GM19025 (cell line): ENCODE results near the gene KIAA1549.
"Not testable (repeated sequence)": the region's sequence is repeated elsewhere in the genome, so short reads cannot be mapped to it uniquely, and the experiment has no call there.

Experiments used
- ATAC-seq: cut with Tn5 transposase; IDR thresholded peaks from one replicate; pipeline ENCODE4 v1.9.1; 2021; ENCODE audit warnings: mild to moderate bottlenecking, low read depth, moderate library complexity; ENCODE audit not compliant: unreplicated experiment

The KIAA1549 gene

GRCh38 chr7:138828302-138828701, 152.9 kb downstream of the KIAA1549 start:
- no peak for ATAC-seq

- no peak for ATAC-seq
These were observed 156.0 kb downstream of the KIAA1549 start for GRCh38 chr7:138825049-138825721.

DNA sequence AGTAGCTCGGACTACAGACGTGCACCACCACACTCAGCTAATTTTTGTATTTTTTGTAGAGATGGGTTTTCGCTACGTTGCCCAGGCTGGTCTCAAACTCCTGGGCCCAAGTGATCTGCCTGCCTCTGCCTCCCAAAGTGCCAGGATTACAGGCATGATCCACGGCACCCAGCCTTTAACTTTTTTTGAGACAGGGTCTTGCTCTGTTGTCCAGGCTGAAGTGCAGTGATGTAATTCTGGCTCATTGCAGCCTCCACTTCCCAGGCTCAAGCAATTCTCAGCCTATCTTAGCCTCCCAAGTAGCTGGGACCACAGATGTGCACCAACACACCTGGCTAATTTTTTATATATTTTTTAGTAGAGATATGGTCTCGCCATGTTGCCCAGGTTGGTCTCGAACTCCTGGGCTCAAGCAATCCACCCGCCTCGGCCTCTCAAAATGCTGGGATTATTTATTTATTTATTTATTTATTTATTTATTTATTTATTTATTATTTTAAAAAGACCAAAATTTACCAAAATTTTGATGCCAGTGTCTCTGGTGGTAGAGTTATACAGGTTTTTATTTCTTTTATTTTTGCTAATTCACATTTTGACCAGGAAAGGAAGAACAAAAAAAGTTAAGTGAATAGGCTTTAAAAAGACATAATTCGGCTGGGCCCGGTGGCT, 158.2 kb downstream of the KIAA1549 start:
- ATAC-seq, result no peak

GRCh38 chr7:138821912-138822311, 159.3 kb downstream of the KIAA1549 start:
- no peak for ATAC-seq

- ATAC-seq, result no peak
These were observed 161.6 kb downstream of the KIAA1549 start for GRCh38 chr7:138819625-138820024.

DNA sequence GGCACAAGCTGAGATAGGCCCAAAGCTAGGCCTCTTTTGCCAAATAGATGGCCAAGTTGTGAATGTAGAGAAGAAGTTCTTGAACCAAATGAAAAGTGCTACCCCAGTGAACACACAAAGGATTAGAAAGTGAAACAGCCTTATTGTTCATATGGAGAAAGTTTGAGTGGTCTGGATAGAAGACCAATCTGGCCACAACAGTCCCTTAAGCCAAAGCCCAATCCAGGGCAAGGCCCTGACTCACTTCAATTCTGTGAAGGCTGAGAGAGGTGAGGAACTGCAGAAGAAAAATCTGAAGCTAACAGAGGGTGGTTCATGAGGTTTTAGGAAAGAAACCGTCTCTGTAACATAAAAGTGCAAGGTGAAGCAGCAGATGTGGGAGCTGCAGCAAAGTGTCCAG, 164.5 kb downstream of the KIAA1549 start:
- ATAC-seq, result no peak

- ATAC-seq, result no peak
These were observed 166.3 kb downstream of the KIAA1549 start for GRCh38 chr7:138814816-138815332.

GRCh38 chr7:138813945-138814344, 167.2 kb downstream of the KIAA1549 start:
- no peak for ATAC-seq

GRCh38 chr7:138811327-138811726, 169.9 kb downstream of the KIAA1549 start:
- not testable (repeated sequence) for ATAC-seq

GRCh38 chr7:138809346-138809745, 171.8 kb downstream of the KIAA1549 start:
- no peak for ATAC-seq

- no peak for ATAC-seq
These were observed 176.6 kb downstream of the KIAA1549 start for GRCh38 chr7:138804618-138805017.

DNA sequence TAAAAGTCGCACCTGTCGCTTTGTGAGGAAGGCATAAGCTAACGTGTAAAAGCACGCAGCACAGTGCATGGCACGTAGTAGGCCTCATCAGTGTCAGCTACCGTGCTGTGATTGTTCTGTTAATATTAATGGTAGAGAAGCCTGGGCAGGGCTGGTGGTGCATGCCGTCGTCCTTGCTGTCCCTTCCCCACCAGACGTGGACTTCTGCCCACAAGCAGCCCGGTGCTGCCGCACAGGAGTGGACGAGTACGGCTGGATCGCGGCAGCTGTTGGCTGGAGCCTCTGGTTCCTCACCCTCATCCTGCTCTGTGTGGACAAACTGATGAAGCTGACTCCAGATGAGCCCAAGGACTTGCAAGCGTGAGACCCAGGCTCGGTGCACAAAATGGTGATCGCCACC, 178.5 kb downstream of the KIAA1549 start:
- ATAC-seq, result no peak

DNA sequence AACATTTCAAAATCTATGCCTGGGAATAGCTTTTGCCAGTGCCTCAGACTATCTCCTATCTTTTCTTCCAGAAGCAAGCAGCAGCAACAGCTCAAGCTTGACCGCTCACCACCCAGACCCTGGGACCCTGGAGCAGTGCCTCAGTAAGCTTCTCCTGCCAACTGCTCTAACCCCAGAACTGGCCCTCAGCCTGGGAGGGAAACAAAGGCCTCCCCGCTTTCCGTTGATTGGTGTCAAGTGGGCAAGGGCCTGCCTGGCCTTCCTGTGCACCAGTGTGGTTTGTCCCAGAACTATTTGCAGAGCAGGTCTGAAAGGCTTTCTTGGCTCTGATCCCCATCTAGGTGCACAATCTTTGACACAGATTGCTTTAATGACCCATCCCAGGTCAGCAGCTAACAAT, 179.9 kb downstream of the KIAA1549 start:
- ATAC-seq, result no peak

GRCh38 chr7:138799336-138800000, 181.7 kb downstream of the KIAA1549 start:
- ATAC-seq, result no peak

DNA sequence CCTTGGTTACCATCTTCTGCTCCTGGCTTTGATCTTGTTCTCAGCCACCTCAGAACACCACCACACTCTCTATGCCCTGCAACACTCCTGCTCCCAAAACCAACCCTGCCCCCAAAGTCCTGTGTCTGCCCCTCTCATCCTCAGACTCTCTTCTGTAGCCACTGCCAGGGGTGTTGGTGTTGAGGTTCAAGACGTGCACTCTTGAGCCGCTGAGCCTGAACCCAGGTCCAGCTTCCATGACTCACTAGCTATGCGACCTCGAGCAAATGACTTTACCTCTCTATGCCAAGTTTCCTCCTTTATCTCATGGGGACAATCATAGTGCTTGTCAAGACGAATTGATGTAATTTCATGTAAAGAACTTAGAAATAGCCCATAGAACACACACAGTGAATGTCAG, 182.4 kb downstream of the KIAA1549 start:
- ATAC-seq, result no peak

DNA sequence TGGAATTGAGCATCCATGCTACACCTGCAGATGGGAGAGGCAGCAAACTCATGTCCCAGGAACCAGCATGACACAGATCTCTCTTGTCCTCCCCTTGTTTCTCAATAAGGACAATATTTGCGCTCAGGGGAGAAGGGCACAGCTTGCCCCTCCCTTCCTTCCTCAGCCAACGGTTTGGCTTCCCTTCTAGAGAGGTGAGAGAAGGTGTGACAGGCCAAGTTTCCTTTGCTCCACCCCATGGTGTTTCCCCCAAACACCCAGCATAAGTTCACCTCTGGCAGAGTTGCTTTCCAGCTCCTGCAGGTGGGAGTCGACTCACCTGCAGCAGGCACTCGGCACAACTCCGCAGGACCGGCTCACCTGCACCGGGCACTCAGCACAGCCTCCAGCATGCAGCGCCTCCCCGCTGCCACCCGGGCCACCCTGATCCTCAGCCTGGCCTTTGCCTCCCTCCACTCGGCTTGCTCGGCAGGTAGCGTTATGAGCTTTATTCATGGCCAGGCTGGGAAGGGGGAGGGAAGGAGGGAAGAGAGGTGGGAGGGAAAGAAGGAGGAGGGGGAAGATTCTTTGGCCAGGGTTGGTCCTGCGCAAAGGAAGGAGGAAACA, 183.4 kb downstream of the KIAA1549 start, which contains the start of the genes ATP6V0A4 and TMEM213:
ATP6V0A4 (minus strand) TSS at position 482 of the 606 bp plus-strand sequence. CDS start 26,949 bp downstream, outside the sequence.
TMEM213 (plus strand) TSS at position 280 of the 606 bp plus-strand sequence; CDS start at position 391, 111 bp downstream.
- no peak for ATAC-seq

- not testable (repeated sequence) for ATAC-seq
These were observed 184.1 kb downstream of the KIAA1549 start for GRCh38 chr7:138797046-138797445.

DNA sequence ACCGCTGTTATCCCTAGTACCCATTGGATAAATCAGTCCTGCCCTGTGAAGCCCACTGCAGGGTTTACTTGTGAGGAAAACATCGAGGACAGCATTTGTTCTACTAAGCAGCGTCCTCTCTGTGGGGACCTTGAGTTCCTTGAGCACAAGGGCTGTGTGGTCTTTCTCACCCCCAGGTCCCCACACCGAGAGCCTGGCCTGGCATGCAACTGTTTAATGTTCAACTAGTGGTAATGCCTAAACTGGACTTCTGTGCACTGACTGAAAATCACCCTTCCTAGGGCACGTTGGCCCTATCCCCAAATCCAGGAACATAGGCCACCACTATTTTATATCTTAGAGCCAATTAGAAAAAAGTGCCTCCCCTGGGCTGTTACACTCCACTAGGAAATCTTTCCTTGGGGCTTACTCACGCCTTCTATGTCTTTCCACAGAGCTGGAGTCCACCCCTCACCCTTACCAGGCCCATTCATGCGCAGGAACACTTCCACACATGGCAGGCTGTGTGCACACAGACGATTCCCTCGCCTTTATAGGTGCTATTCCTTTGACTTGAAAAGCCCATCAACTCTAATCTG, 185.1 kb downstream of the KIAA1549 start:
- no peak for ATAC-seq

DNA sequence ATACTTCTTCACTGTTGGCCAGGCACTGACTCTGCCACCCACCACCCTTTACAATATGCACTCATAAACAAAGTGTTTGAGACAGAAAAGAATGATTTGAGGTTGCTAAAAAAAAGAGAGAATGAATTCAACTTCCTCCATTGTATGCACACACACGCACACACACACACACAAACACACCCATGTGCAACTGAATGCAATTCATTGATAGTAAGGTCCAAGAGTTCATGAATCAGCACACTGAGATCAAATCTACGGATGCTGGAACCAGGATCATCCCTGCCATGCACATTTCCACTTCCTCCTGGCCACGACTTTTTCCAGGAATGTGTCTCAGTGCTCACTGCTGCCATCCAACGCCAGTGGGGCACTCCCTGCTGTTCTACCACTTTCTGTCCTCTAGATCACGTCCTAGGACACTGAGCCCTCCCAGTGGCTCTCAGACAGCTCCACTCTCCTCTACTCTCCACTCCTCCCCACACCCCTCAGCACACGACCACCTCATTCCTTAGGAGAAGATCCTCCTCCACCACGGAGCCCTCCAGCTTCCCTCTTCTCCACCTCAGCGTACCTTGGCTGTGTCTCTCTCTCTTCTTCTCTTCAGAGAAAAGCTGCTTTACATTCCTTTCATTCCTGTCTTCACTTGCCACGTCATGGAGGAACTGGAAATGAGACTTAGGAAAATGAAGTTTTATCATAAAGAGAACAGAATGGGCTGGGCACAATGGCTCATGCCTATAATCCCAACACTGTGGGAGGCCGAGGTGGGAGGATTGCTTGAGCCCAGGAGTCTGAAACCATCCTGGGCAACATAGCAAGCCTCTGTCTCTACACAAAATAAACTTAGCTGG, 195.4 kb downstream of the KIAA1549 start:
- no peak for ATAC-seq
